Ureter (tissue), 1 donor: Measurements from ENCODE around the gene PLEKHA7. TPM values are rescaled to one million over a fixed set of nuclear protein-coding genes. Genes with fewer than 3 reads are reported as not detected.

ENCODE experiments used
- DNase-seq: peaks from one replicate; pipeline ENCODE4 v3.0.0-alpha.2; 2020; ENCODE audit warnings: low spot score
- total RNA-seq: library from RNA; stranded (reverse); gene quantifications from one replicate; pipeline ENCODE4 v1.2.4, GENCODE V29; 2023
- donor health status: DM: yes; HTN: yes; CAD: no.

PLEKHA7 gene
- total RNA-seq, 1 donor from 2014 or later = 94.4 TPM

- DNase-seq = no peak
These were observed 169.9 kb downstream of the PLEKHA7 start for GRCh38 chr11:16844268-16844771.

- no peak for DNase-seq
These were observed 170.9 kb downstream of the PLEKHA7 start for GRCh38 chr11:16843294-16843693.

- DNase-seq = no peak
These were observed 172.2 kb downstream of the PLEKHA7 start for GRCh38 chr11:16841984-16842383.

- DNase-seq = no peak
These were observed 172.7 kb downstream of the PLEKHA7 start for GRCh38 chr11:16841481-16841880.

- DNase-seq = no peak
These were observed 173.3 kb downstream of the PLEKHA7 start for GRCh38 chr11:16840951-16841350.

- no peak for DNase-seq
These were observed 174.4 kb downstream of the PLEKHA7 start for GRCh38 chr11:16839821-16840220.

- DNase-seq = no peak
These were observed 179.8 kb downstream of the PLEKHA7 start for GRCh38 chr11:16834384-16834783.

GRCh38 chr11:16833026-16833425 lies 181.2 kb downstream of the PLEKHA7 start:
- DNase-seq = no peak

- no peak for DNase-seq
These were observed 182.0 kb downstream of the PLEKHA7 start for GRCh38 chr11:16832193-16832539.

GRCh38 chr11:16831316-16832192 lies 182.7 kb downstream of the PLEKHA7 start:
- no peak for DNase-seq

- no peak for DNase-seq
These were observed 187.1 kb downstream of the PLEKHA7 start for GRCh38 chr11:16827139-16827538.

- no peak for DNase-seq
These were observed 188.2 kb downstream of the PLEKHA7 start for GRCh38 chr11:16825968-16826367.

- DNase-seq = no peak
These were observed 189.1 kb downstream of the PLEKHA7 start for GRCh38 chr11:16825101-16825500.

GRCh38 chr11:16820324-16821092 lies 193.7 kb downstream of the PLEKHA7 start:
- peak; percentile 83 for DNase-seq

- no peak for DNase-seq
These were observed 195.9 kb downstream of the PLEKHA7 start for GRCh38 chr11:16818284-16818683.

- DNase-seq = no peak
These were observed 196.9 kb downstream of the PLEKHA7 start for GRCh38 chr11:16817351-16817750.

- DNase-seq = no peak
These were observed 197.6 kb downstream of the PLEKHA7 start for GRCh38 chr11:16816358-16817270.

GRCh38 chr11:16815047-16815767 lies 199.0 kb downstream of the PLEKHA7 start:
- DNase-seq = peak; percentile 65

- DNase-seq = no peak
These were observed 199.7 kb downstream of the PLEKHA7 start for GRCh38 chr11:16814410-16815046.

- no peak for DNase-seq
These were observed 201.1 kb downstream of the PLEKHA7 start for GRCh38 chr11:16813126-16813525.

GRCh38 chr11:16812274-16812673 lies 201.9 kb downstream of the PLEKHA7 start:
- no peak for DNase-seq
